ENCODE measurements around the gene BRD4. TPM values are rescaled to one million over a fixed set of nuclear protein-coding genes. Genes with fewer than 3 reads are reported as not detected.

The BRD4 gene
- polyA plus RNA-seq, 1 donor (not counting 4 experiments of a cell fraction or from before 2014, with no cell fraction given), result 5.5 TPM

DNA sequence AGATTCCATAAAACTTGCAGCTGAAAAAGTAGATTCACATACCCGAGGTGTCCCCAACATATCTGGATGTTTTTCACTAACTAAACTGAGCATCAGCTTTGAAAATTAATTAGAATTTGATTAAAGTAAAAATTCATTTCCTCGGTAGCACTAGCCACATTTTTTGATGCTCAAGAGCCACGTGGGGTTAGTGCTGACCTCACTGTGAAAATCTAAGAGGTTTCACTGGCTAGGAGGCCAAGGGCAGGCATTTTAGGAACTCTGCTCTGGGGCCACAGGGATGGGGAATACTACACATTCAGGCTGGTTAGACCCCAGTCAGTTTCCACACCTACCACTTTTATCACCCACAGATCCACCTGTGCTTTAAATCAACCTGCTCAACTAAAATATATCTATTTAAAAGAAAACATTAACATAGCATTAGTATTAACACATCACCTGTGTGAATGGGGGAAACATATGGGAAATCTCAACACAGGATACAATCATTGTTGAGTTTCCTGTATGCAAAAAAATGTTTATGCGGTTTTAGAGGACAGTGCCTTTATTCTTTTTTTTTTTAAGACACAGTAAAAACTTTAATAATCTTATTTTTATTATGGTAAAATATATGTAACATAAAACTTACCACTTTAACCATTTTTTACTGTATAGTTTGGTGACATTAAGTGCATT lies 45.5 kb downstream of the BRD4 start:
- Histone ChIP-seq H3K4me3 (ENCODE audit: control insufficient read depth in 2 of 3, extremely low read depth in 1 of 3, insufficient read depth in 2 of 3, low read depth in 1 of 3, low read length in 3 of 3) (no peak overlapping the region), H3K27ac (ENCODE audit: control insufficient read depth, insufficient read depth, low read length) (no peak overlapping the region), H3K4me2 (ENCODE audit: control insufficient read depth, extremely low read depth, insufficient read depth, low read depth, low read length) (no peak overlapping the region), H3K79me2 (ENCODE audit: control insufficient read depth, insufficient read depth, low read length) (peaks cover 99% of the 10 kb centered on the region), H4K20me1 (ENCODE audit: control insufficient read depth, extremely low read depth, insufficient read depth, low read length) (peaks cover 82% of the 10 kb centered on the region), H3K9ac (ENCODE audit: control insufficient read depth, extremely low read depth, insufficient read depth, low read length) (no peak overlapping the region), H2AFZ (ENCODE audit: control insufficient read depth, low read length) (no peak overlapping the region), H3K9me1 (ENCODE audit: control insufficient read depth, extremely low read depth, insufficient read depth, low read length) (peaks cover 19% of the 10 kb centered on the region), H3K9me3 (ENCODE audit: control insufficient read depth, low read depth, low read length) (no peaks in the 10 kb centered on the region), H3K36me3 (ENCODE audit: control insufficient read depth in 2 of 2, extremely low read depth in 1 of 2, insufficient read depth in 2 of 2, low read length in 2 of 2) (no peaks in the 10 kb centered on the region), H3K27me3 (ENCODE audit: control insufficient read depth, extremely low read depth, insufficient read depth, low read length) (no peaks in the 10 kb centered on the region), H3K4me1 (ENCODE audit: control insufficient read depth, extremely low read depth, insufficient read depth, low read length) (peaks cover 48% of the 10 kb centered on the region)
- DNase-seq (ENCODE audit: low read depth, low spot score), result no peak
- dilution Hi-C loops (cut with MboI; ENCODE audit: extremely low pct_ligation_motif_present, low sequenced_read_pairs), result no loop called here
- TF ChIP-seq EZH2 (IDR thresholded peaks at IDR 0.05; ENCODE audit: low read length), result no peak
- TF ChIP-seq, protein P1, sequence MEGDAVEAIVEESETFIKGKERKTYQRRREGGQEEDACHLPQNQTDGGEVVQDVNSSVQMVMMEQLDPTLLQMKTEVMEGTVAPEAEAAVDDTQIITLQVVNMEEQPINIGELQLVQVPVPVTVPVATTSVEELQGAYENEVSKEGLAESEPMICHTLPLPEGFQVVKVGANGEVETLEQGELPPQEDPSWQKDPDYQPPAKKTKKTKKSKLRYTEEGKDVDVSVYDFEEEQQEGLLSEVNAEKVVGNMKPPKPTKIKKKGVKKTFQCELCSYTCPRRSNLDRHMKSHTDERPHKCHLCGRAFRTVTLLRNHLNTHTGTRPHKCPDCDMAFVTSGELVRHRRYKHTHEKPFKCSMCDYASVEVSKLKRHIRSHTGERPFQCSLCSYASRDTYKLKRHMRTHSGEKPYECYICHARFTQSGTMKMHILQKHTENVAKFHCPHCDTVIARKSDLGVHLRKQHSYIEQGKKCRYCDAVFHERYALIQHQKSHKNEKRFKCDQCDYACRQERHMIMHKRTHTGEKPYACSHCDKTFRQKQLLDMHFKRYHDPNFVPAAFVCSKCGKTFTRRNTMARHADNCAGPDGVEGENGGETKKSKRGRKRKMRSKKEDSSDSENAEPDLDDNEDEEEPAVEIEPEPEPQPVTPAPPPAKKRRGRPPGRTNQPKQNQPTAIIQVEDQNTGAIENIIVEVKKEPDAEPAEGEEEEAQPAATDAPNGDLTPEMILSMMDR (optimal IDR thresholded peaks at IDR 0.05 in 1 of 3, IDR thresholded peaks at IDR 0.05 in 1 of 3, conservative IDR thresholded peaks at IDR 0.05 in 1 of 3; ENCODE audit: extremely low read depth in 1 of 3, insufficient read depth in 2 of 3, low read length in 3 of 3), result no peak
- no peak for FAIRE-seq

DNA sequence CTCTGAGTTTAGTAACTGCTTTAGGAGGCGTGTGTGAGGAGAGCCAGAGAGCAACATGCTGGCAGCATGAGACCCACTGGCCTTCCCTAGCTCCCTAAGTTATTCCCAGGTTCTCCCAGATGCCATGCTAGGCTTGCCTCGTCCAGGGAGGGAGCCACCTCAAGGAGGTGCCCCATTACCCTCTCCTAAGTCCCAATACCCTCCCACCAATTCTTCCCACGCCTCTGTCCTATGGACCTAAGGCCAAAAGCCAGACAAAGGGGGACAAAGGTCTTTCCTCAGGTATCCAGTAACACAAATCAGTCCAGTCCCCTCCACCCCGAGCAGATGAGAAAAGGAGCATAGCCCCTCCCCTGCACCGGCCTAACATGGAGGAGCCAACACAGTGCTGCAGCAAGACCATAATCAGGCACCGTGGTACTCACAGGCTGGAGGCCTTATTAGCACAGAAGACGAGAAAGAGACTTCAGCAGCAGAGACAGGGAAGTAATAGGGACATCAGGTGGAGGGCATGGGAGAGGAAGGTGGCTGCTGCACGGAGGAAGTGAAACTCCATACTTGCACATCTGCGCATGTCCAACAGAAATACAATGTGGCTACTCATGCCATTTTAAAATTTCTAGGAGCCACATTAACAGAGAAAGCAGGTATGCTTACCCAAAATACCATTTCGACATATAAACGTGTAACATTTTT lies 46.3 kb downstream of the BRD4 start:
- no peak for FAIRE-seq
- Histone ChIP-seq H3K4me1 (ENCODE audit: control insufficient read depth, extremely low read depth, insufficient read depth, low read length) (peaks cover 48% of the 10 kb centered on the region), H3K27me3 (ENCODE audit: control insufficient read depth, extremely low read depth, insufficient read depth, low read length) (no peaks in the 10 kb centered on the region), H3K9me3 (ENCODE audit: control insufficient read depth, low read depth, low read length) (no peaks in the 10 kb centered on the region), H3K9me1 (ENCODE audit: control insufficient read depth, extremely low read depth, insufficient read depth, low read length) (peaks cover 17% of the 10 kb centered on the region), H4K20me1 (ENCODE audit: control insufficient read depth, extremely low read depth, insufficient read depth, low read length) (peaks cover 82% of the 10 kb centered on the region), H2AFZ (ENCODE audit: control insufficient read depth, low read length) (no peak overlapping the region), H3K9ac (ENCODE audit: control insufficient read depth, extremely low read depth, insufficient read depth, low read length) (no peak overlapping the region), H3K27ac (ENCODE audit: control insufficient read depth, insufficient read depth, low read length) (no peak overlapping the region), H3K36me3 (ENCODE audit: control insufficient read depth in 2 of 2, extremely low read depth in 1 of 2, insufficient read depth in 2 of 2, low read length in 2 of 2) (no peaks in the 10 kb centered on the region), H3K4me3 (ENCODE audit: control insufficient read depth in 2 of 3, extremely low read depth in 1 of 3, insufficient read depth in 2 of 3, low read depth in 1 of 3, low read length in 3 of 3) (no peak overlapping the region), H3K4me2 (ENCODE audit: control insufficient read depth, extremely low read depth, insufficient read depth, low read depth, low read length) (no peak overlapping the region), H3K79me2 (ENCODE audit: control insufficient read depth, insufficient read depth, low read length) (peaks cover 99% of the 10 kb centered on the region)
- no peak for DNase-seq (ENCODE audit: low read depth, low spot score)
- dilution Hi-C loops (cut with MboI; ENCODE audit: extremely low pct_ligation_motif_present, low sequenced_read_pairs), result no loop called here
- TF ChIP-seq EZH2 (IDR thresholded peaks at IDR 0.05; ENCODE audit: low read length), result no peak
- TF ChIP-seq, protein P1 (optimal IDR thresholded peaks at IDR 0.05 in 1 of 3, IDR thresholded peaks at IDR 0.05 in 1 of 3, conservative IDR thresholded peaks at IDR 0.05 in 1 of 3; ENCODE audit: extremely low read depth in 1 of 3, insufficient read depth in 2 of 3, low read length in 3 of 3), result no peak
